Lung (tissue), 12 donors: ENCODE results near the gene APOBEC3A. TPM values are rescaled to one million over a fixed set of nuclear protein-coding genes. Genes with fewer than 3 reads are reported as not detected.
"Not testable (repeated sequence)": the region's sequence is repeated elsewhere in the genome, so short reads cannot be mapped to it uniquely, and the experiment has no call there.

Experiments
- ATAC-seq: fragments of 200-7000 bp; cut with Tn5 transposase; one replicate; pipeline ENCODE4 v1.9.1; 2020; ENCODE audit warnings: moderate number of reproducible peaks; ENCODE audit not compliant: insufficient read depth, low FRiP score
- DNase-seq, 3 donors: peaks; one replicate each; pipeline ENCODE4 v3.0.0-alpha.2; 2013 to 2017
- H3K27ac ChIP-seq, 2 donors: one replicate each; pipeline ENCODE4 v1.5.1; 2013; ENCODE audit warnings: mild to moderate bottlenecking in 2 of 2, moderate library complexity in 2 of 2, control low read depth in 1 of 2, inconsistent platforms in 1 of 2, low read depth in 1 of 2, low read length in 1 of 2
- H3K27me3 ChIP-seq, 3 donors: one replicate each; pipeline ENCODE4 v1.5.1; 2013; ENCODE audit warnings: low read length in 2 of 3; ENCODE audit not compliant: control insufficient read depth in 3 of 3, insufficient read depth in 3 of 3
- H3K36me3 ChIP-seq, 4 donors: one replicate each; pipeline ENCODE4 v1.5.1; 2013; ENCODE audit warnings: low read length in 4 of 4, mild to moderate bottlenecking in 1 of 4, moderate library complexity in 1 of 4; ENCODE audit not compliant: control insufficient read depth in 4 of 4, insufficient read depth in 4 of 4
- H3K4me1 ChIP-seq, 5 donors: one replicate each; pipeline ENCODE4 v1.5.1; 2013; ENCODE audit warnings: low read length in 5 of 5, mild to moderate bottlenecking in 2 of 5, moderate library complexity in 1 of 5; ENCODE audit not compliant: control insufficient read depth in 5 of 5, insufficient read depth in 5 of 5
- H3K4me3 ChIP-seq: one replicate; pipeline ENCODE4 v1.5.1; 2013; ENCODE audit warnings: mild to moderate bottlenecking, control low read depth, moderate library complexity
- H3K9ac ChIP-seq, 2 donors: one replicate each; pipeline ENCODE4 v1.5.1; 2013; ENCODE audit warnings: low read length in 2 of 2, control low read depth in 1 of 2; ENCODE audit not compliant: insufficient read depth in 1 of 2
- H3K9me3 ChIP-seq, 4 donors: one replicate each; pipeline ENCODE4 v1.5.1; 2013; ENCODE audit warnings: low read length in 3 of 4, mild to moderate bottlenecking in 1 of 4, moderate library complexity in 1 of 4; ENCODE audit not compliant: control insufficient read depth in 4 of 4, insufficient read depth in 3 of 4
- CTCF ChIP-seq: IDR thresholded peaks from 2 replicates; pipeline ENCODE4 v1.5.1; 2012; ENCODE audit warnings: mild to moderate bottlenecking; ENCODE audit errors: control extremely low read depth, extremely low read depth
- WGBS, 2 donors: extraction: QIAGEN DNeasy Blood & Tissue Kit; methylation state at CpG; one replicate each; pipeline ENCODE4 v1.1.7; 2013; 5-methylcytosine and 5-hydroxymethylcytosine counted together
- polyA plus RNA-seq, 2 donors: library from polyadenylated mRNA; stranded (reverse); fragments of 200-250 nt; gene quantifications; one replicate each; pipeline ENCODE4 v1.2.1, GENCODE V29; 2013
- total RNA-seq, 2 donors: library from RNA; depleted of rRNA in 1 of 2; stranded (reverse); fragments of >200 nt in 1 of 2; gene quantifications; one replicate each; pipeline ENCODE4 v1.2.1, GENCODE V29; 2014 to 2021
- donor health status: control.
- donor health status: control.
- donor health status: Bipolar disorder and iron deficiency.
- donor health status: healthy.
- donor health status: DM: yes; HTN: yes; CAD: no.

APOBEC3A gene
- total and polyA plus RNA-seq, 4 donors: 1.1 to 68.3 (median 9.1) TPM

GRCh38 chr22:38996105-38996504, 38.7 kb downstream of the APOBEC3A start:
- no peak overlapping the region for H3K4me3 ChIP-seq
- 64 to 67% methylated on average over 6 of the region's 6 CpGs for WGBS, 2 donors
- H3K36me3 ChIP-seq: no peaks in the 10 kb centered on the region
- H3K27ac ChIP-seq: no peak overlapping the region
- no peaks in the 10 kb centered on the region for H3K4me1 ChIP-seq
- no peak for DNase-seq
- H3K9me3 ChIP-seq: no peaks in the 10 kb centered on the region
- no peak for ATAC-seq
- no peak overlapping the region for H3K9ac ChIP-seq
- TF ChIP-seq CTCF: no peak
- no peaks in the 10 kb centered on the region for H3K27me3 ChIP-seq

GRCh38 chr22:38997518-38997917, 40.1 kb downstream of the APOBEC3A start:
- Histone ChIP-seq H3K27me3 (no peaks in the 10 kb centered on the region), H3K36me3 (no peaks in the 10 kb centered on the region), H3K4me3 (no peak overlapping the region), H3K9ac (no peak overlapping the region), H3K27ac (no peak overlapping the region), H3K4me1 (no peaks in the 10 kb centered on the region), H3K9me3 (no peaks in the 10 kb centered on the region)
- ATAC-seq (no peak), DNase-seq (no peak)
- 88 to 94% methylated on average over 3 of the region's 3 CpGs for WGBS, 2 donors
- no peak for TF ChIP-seq CTCF

- H3K9ac ChIP-seq: no peak overlapping the region
- H3K27me3 ChIP-seq: no peaks in the 10 kb centered on the region
- TF ChIP-seq CTCF: peak; percentile 64
These were observed 45.8 kb downstream of the APOBEC3A start for GRCh38 chr22:39003165-39003638.

GRCh38 chr22:39007177-39007576, 49.8 kb downstream of the APOBEC3A start:
- Histone ChIP-seq H3K36me3 (no peaks in the 10 kb centered on the region), H3K27me3 (no peaks in the 10 kb centered on the region), H3K4me3 (no peak overlapping the region), H3K9me3 (no peaks in the 10 kb centered on the region), H3K9ac (no peak overlapping the region), H3K4me1 (peaks cover 0 to 10% (median 0%) of the 10 kb centered on the region in 5 donors), H3K27ac (no peak overlapping the region)
- TF ChIP-seq CTCF: no peak
- ATAC-seq: no peak
- no peak for DNase-seq
- 97 to 98% methylated on average over 5 of the region's 5 CpGs for WGBS, 2 donors

More at GRCh38 chr22:39003165-39003638, 45.8 kb downstream of the APOBEC3A start:
- H3K4me1 ChIP-seq: peaks cover 0 to 10% (median 0%) of the 10 kb centered on the region in 5 donors
- no peak overlapping the region for H3K4me3 ChIP-seq
- peak; percentile 89 for ATAC-seq
- H3K36me3 ChIP-seq: no peaks in the 10 kb centered on the region
- no peaks in the 10 kb centered on the region for H3K9me3 ChIP-seq
- H3K27ac ChIP-seq: no peak overlapping the region
- peak; percentile 87 to 93 (median 91) for DNase-seq
- WGBS, 2 donors: 15 to 20% methylated on average over 7 of the region's 7 CpGs

GRCh38 chr22:39008271-39008850, 51.0 kb downstream of the APOBEC3A start:
- H3K36me3 ChIP-seq, H3K9ac ChIP-seq, H3K27ac ChIP-seq, H3K9me3 ChIP-seq, H3K4me1 ChIP-seq, ATAC-seq, H3K4me3 ChIP-seq, H3K27me3 ChIP-seq, DNase-seq: not testable (repeated sequence)
- WGBS, 2 donors: 77 to 84% methylated on average over 8 of the region's 8 CpGs
